Fibroblast of the aortic adventitia (primary cell): ENCODE results near the gene FRS2. TPM values are rescaled to one million over a fixed set of nuclear protein-coding genes. Genes with fewer than 3 reads are reported as not detected.

ENCODE experiments used
- DNase-seq: peaks from one replicate; pipeline ENCODE4 v3.0.0-alpha.2; 2010; ENCODE audit warnings: low read depth
- H3K4me3 ChIP-seq: 2 replicates; pipeline ENCODE4 v1.5.1; 2011; ENCODE audit warnings: low read depth, mild to moderate bottlenecking, control low read depth, low read length, moderate library complexity
- CTCF ChIP-seq: IDR thresholded peaks from 2 replicates; pipeline ENCODE4 v1.5.1; 2011; ENCODE audit warnings: mild to moderate bottlenecking, low read length, control low read depth, inconsistent platforms; ENCODE audit not compliant: insufficient read depth
- total RNA-seq: library from RNA; depleted of rRNA; stranded (reverse); fragments of >200 nt; gene quantifications from 2 replicates; pipeline ENCODE4 v1.2.3, GENCODE V29; 2012; ENCODE audit warnings: low replicate concordance

FRS2 gene
- total RNA-seq, 1 donor = 67.0 TPM

DNA sequence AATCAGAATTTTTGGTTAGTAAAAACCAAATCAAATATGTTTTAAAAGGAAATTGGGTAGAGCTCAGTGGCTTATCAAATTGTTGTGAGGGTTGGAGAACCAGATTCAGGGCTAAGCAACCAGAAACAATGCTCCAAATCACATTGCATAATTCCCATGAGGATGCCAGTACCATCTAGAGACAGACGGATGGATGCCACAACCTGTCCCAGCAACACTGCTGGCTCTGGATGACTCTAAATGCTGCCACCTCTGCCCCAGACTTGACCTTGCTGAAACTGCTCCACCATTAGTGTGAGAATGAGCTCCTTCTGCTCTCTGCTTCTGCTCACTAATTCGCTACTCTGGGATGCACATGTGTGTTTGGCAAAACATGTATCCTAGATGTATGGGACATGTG is 43.9 kb downstream of the FRS2 start:
- DNase-seq = no peak
- TF ChIP-seq CTCF = no peak
- no peak overlapping the region for H3K4me3 ChIP-seq

DNA sequence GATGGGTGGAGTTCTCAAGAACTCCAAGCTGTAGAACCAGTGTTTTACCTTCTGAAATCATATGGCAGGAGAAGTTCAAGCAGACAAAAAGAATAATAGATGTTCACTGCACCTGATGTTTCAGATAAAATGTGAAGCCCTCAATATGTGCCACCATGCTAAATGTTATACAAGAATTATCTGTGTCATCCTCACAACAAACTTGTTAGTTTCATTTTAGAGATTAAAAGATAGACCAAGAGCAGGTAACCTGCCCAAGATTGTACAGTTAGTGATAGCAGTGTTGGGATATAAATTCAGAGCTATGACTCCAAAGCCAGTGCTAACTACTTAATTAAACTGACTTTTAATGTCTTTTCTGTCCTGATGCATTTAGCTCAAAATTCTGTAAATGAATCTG is 44.7 kb downstream of the FRS2 start:
- H3K4me3 ChIP-seq = no peak overlapping the region
- DNase-seq = no peak
- TF ChIP-seq CTCF = no peak

GRCh38 chr12:69515394-69515930 is 45.3 kb downstream of the FRS2 start:
- DNase-seq = no peak
- TF ChIP-seq CTCF = no peak

GRCh38 chr12:69516950-69517349 is 46.8 kb downstream of the FRS2 start:
- TF ChIP-seq CTCF = no peak
- DNase-seq = no peak

More at GRCh38 chr12:69515394-69515930, 45.3 kb downstream of the FRS2 start:
- no peak overlapping the region for H3K4me3 ChIP-seq

DNA sequence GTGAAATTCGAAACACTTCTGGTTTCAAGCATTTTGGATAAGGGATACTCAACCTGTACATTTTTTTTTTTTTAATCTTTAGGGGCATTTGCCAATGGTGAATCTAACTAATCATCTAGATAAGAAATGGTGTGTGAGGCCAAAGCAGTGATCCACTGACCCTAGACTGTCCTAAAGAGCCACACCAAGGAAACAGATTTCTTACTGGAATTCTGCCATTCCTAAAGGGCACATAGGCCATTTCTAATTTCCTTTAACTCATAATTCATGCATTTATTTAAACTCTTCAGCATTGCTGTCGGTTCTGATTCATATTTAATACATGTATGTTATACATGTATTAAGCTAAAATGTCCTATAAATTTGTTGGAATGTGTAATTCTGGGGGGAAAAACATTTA is 47.2 kb downstream of the FRS2 start:
- no peak overlapping the region for H3K4me3 ChIP-seq
- TF ChIP-seq CTCF = no peak
- no peak for DNase-seq

More at GRCh38 chr12:69516950-69517349, 46.8 kb downstream of the FRS2 start:
- no peak overlapping the region for H3K4me3 ChIP-seq

DNA sequence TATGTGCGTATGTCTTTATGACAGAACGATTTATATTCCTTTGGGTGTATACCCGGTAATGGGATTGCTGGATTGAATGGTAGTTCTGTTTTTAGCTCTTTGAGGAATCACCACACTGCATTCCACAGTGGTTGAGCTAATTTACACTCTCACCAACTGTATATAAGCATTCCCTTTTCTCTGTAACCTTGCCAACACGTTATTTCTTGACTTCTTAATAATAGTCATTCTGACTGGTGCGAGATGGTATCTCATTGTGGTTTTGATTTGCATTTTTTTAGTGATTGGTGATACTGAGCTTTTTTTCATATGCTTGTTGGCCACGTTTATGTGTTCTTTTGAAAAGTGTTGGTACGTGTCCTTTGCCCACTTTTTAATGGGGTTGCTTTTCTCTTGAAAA is 49.7 kb downstream of the FRS2 start:
- TF ChIP-seq CTCF = no peak
- no peak for DNase-seq
- H3K4me3 ChIP-seq = no peak overlapping the region
